K562 (cell line): Measurements from ENCODE around the gene STOM.

ENCODE experiments used
- ATF2 ChIP-seq: sonication (generic); formaldehyde crosslinking; IDR thresholded peaks from 2 replicates; pipeline ENCODE4 v1.8.1; 2022; ENCODE audit warnings: missing genetic modification reagents
- CTCF ChIP-seq, 3 experiments: IDR thresholded peaks in 2 of 3; conservative IDR thresholded peaks in 1 of 3; 2 replicates each; pipeline ENCODE4 v1.5.1; 2011 to 2012; ENCODE audit warnings: low read length in 3 of 3, mild to moderate bottlenecking in 3 of 3, control low read depth in 2 of 3, improper control_type of control experiment in 1 of 3, inconsistent platforms in 1 of 3, low read depth in 1 of 3, mixed read lengths in 1 of 3, moderate library complexity in 1 of 3; ENCODE audit not compliant: insufficient read depth in 2 of 3
- ELK1 ChIP-seq: sonication (generic); formaldehyde crosslinking; IDR thresholded peaks from 2 replicates; pipeline ENCODE4 v1.8.1; 2022; ENCODE audit warnings: missing genetic modification reagents
- ETV5 ChIP-seq: sonication (generic); formaldehyde crosslinking; IDR thresholded peaks from 2 replicates; pipeline ENCODE4 v1.4.0; 2020; ENCODE audit warnings: low read depth, mild to moderate bottlenecking, missing genetic modification reagents
- HOMEZ ChIP-seq: fragments of 250-450 bp; sonication (Bioruptor Pico); IDR thresholded peaks from 2 replicates; pipeline ENCODE4 v1.4.0; 2020; ENCODE audit warnings: mild to moderate bottlenecking, moderate library complexity
- KDM1A ChIP-seq, 2 experiments: fragments of 450-650 bp; IDR thresholded peaks; 2 replicates each; pipeline ENCODE4 v1.6.1; 2016; ENCODE audit warnings: mild to moderate bottlenecking in 2 of 2
- POLR2A ChIP-seq: fragments of 450-650 bp; conservative IDR thresholded peaks from 2 replicates; pipeline ENCODE4 v1.6.1; 2016
- SPI1 ChIP-seq: IDR thresholded peaks from 2 replicates; pipeline ENCODE4 v1.6.1; 2011; ENCODE audit warnings: low read depth, low read length, control low read depth, borderline replicate concordance
- TAF15 ChIP-seq: fragments of 200-400 bp; formaldehyde crosslinking; IDR thresholded peaks from 2 replicates; pipeline ENCODE4 v1.6.1; 2017; ENCODE audit warnings: mild to moderate bottlenecking, low read depth, low read length, moderate library complexity
- TCF7L2 ChIP-seq: fragments of 150-350 bp; IDR thresholded peaks from 2 replicates; pipeline ENCODE4 v1.6.1; 2016; ENCODE audit warnings: low read depth, mild to moderate bottlenecking, low read length, moderate library complexity
- ZNF24 ChIP-seq: fragments of 450-650 bp; IDR thresholded peaks from 2 replicates; pipeline ENCODE4 v1.6.1; 2016
- ZNF274 ChIP-seq: IDR thresholded peaks from 2 replicates; pipeline ENCODE4 v1.6.1; 2011; ENCODE audit warnings: low read depth, mild to moderate bottlenecking, low read length, moderate library complexity, borderline replicate concordance

- TF ChIP-seq ZNF274: no peak
- no peak for TF ChIP-seq ZNF24
- no peak for TF ChIP-seq ELK1
- TF ChIP-seq CTCF (IDR thresholded peaks at IDR 0.05 in 2 of 3, conservative IDR thresholded peaks at IDR 0.05 in 1 of 3; ENCODE audit: insufficient read depth in 2 of 3, low read depth in 1 of 3, low read length in 3 of 3): no peak
- no peak for TF ChIP-seq HOMEZ
- TF ChIP-seq KDM1A (IDR thresholded peaks at IDR 0.05): no peak
- no peak for TF ChIP-seq ATF2 (CRISPR knock-in tag)
- TF ChIP-seq ETV5 (CRISPR knock-in tag): no peak
- TF ChIP-seq SPI1: no peak
- TF ChIP-seq TAF15: no peak
- no peak for TF ChIP-seq TCF7L2
- no peak for TF ChIP-seq POLR2A
Measured at GRCh38 chr9:121366611-121367192, 3.3 kb downstream of the STOM start.
